ENCODE data around the gene TGIF1.
"Not testable (repeated sequence)": the region's sequence is repeated elsewhere in the genome, so short reads cannot be mapped to it uniquely, and the experiment has no call there.

The TGIF1 gene

GRCh38 chr18:3408107-3408506 is 41.9 kb upstream of the TGIF1 start:
- no peak for DNase-seq (ENCODE audit: extremely low spot score)
- ChIA-PET POLR2A (no interaction called here), CTCF (interaction anchor here (1.1 to 2.5 kb wide), 3 partner anchors 10 to 46 kb away, joined by 3 to 10 read pairs (median 5); no protein-coding TSS in a partner anchor)
- no peak for TF ChIP-seq CTCF (IDR thresholded peaks at IDR 0.05; ENCODE audit: control extremely low read depth, extremely low read depth, low read depth, missing control alignments)

GRCh38 chr18:3409811-3410210 is 40.2 kb upstream of the TGIF1 start:
- no peak for DNase-seq (ENCODE audit: extremely low spot score)
- ChIA-PET CTCF (interaction anchor here (0.8 to 2.5 kb wide), 7 partner anchors 8 to 176 kb away, joined by 3 to 10 read pairs (median 3); no protein-coding TSS in a partner anchor), POLR2A (no interaction called here)
- no peak for TF ChIP-seq CTCF (IDR thresholded peaks at IDR 0.05; ENCODE audit: control extremely low read depth, extremely low read depth, low read depth, missing control alignments)

GRCh38 chr18:3410273-3410672 is 39.7 kb upstream of the TGIF1 start:
- no peak for TF ChIP-seq CTCF (IDR thresholded peaks at IDR 0.05; ENCODE audit: control extremely low read depth, extremely low read depth, low read depth, missing control alignments)
- ChIA-PET POLR2A (no interaction called here), CTCF (interaction anchor here (0.9 to 2.5 kb wide), 4 partner anchors 12 to 90 kb away, joined by 3 to 10 read pairs (median 4); no protein-coding TSS in a partner anchor)
- no peak for DNase-seq (ENCODE audit: extremely low spot score)

- POLR2A ChIA-PET; DNase-seq (ENCODE audit: extremely low spot score): not testable (repeated sequence)
- CTCF ChIA-PET, result interaction anchor here (0.9 to 2.5 kb wide), 3 partner anchors 11 to 80 kb away, joined by 3 to 10 read pairs (median 5); no protein-coding TSS in a partner anchor
Observed at GRCh38 chr18:3410876-3411275, 39.1 kb upstream of the TGIF1 start.

- TF ChIP-seq CTCF (IDR thresholded peaks at IDR 0.05; ENCODE audit: control extremely low read depth, extremely low read depth, low read depth, missing control alignments), result no peak
- ChIA-PET CTCF (no interaction called here), POLR2A (no interaction called here)
- no peak for DNase-seq (ENCODE audit: extremely low spot score)
Observed at GRCh38 chr18:3411327-3411726, 38.6 kb upstream of the TGIF1 start.

GRCh38 chr18:3411854-3412268 is 38.1 kb upstream of the TGIF1 start:
- POLR2A ChIA-PET, result no interaction called here
- CTCF ChIA-PET, result no interaction called here
- TF ChIP-seq CTCF (IDR thresholded peaks at IDR 0.05; ENCODE audit: control extremely low read depth, extremely low read depth, low read depth, missing control alignments), result no peak
- no peak for DNase-seq (ENCODE audit: extremely low spot score)

GRCh38 chr18:3412528-3412927 is 37.4 kb upstream of the TGIF1 start:
- POLR2A ChIA-PET; DNase-seq (ENCODE audit: extremely low spot score); CTCF ChIA-PET: not testable (repeated sequence)

- ChIA-PET POLR2A (no interaction called here), CTCF (no interaction called here)
- no peak for DNase-seq (ENCODE audit: extremely low spot score)
- no peak for TF ChIP-seq CTCF (IDR thresholded peaks at IDR 0.05; ENCODE audit: control extremely low read depth, extremely low read depth, low read depth, missing control alignments)
Observed at GRCh38 chr18:3415110-3415509, 34.9 kb upstream of the TGIF1 start.
